Tibial artery (tissue), 4 donors: ENCODE measurements around the gene COLEC12.
A peak's percentile ranks its signal among the peaks of the same experiment; 100 is the strongest.

Experiments used
- DNase-seq, 2 donors: peaks; one replicate each; pipeline ENCODE4 v3.0.0-alpha.2; 2019
- H3K27ac ChIP-seq, 2 donors: fragments of 200-600 bp; sonication (generic) in 1 of 2; 1 replicate in 1 of 2; 2 replicates in 1 of 2; pipeline ENCODE4 v1.5.1; 2018 to 2019; ENCODE audit warnings: mild to moderate bottlenecking in 1 of 2
- H3K27me3 ChIP-seq, 2 donors: fragments of 200-600 bp; sonication (generic) in 1 of 2; one replicate each; pipeline versions ENCODE4 v1.5.1 to v1.6.0; 2016 to 2019
- H3K36me3 ChIP-seq, 3 donors: fragments of 200-600 bp; sonication (generic) in 2 of 3; one replicate each; pipeline ENCODE4 v1.5.1; 2016 to 2019; ENCODE audit warnings: mild to moderate bottlenecking in 2 of 3
- H3K4me1 ChIP-seq, 4 donors: fragments of 200-600 bp; sonication (generic) in 2 of 4; 1 replicate in 3 of 4; 2 replicates in 1 of 4; pipeline ENCODE4 v1.5.1; 2016 to 2019
- H3K4me3 ChIP-seq, 2 donors: fragments of 200-600 bp; sonication (generic) in 1 of 2; 1 replicate in 1 of 2; 2 replicates in 1 of 2; pipeline ENCODE4 v1.5.1; 2018 to 2019; ENCODE audit warnings: mild to moderate bottlenecking in 2 of 2
- H3K9me3 ChIP-seq, 3 donors: fragments of 200-600 bp; sonication (generic) in 1 of 3; one replicate each; pipeline ENCODE4 v1.5.1; 2016 to 2019
- intact Hi-C: fragments of 100-400 bp; cut with DNase I; formaldehyde crosslinking; loops from one replicate; pipeline ENCODE4 v1.15.0; 2023; ENCODE audit warnings: low total_unique reads
- TF ChIP-seq, protein P1 (sequence below), 2 experiments: fragments of 200-600 bp in 1 of 2; fragments of 450-650 bp in 1 of 2; IDR thresholded peaks; one replicate each; pipeline ENCODE4 v1.5.1; 2017 to 2019; ENCODE audit warnings: antibody characterized with exemption in 2 of 2, mild to moderate bottlenecking in 1 of 2, moderate library complexity in 1 of 2

Gene COLEC12

DNA sequence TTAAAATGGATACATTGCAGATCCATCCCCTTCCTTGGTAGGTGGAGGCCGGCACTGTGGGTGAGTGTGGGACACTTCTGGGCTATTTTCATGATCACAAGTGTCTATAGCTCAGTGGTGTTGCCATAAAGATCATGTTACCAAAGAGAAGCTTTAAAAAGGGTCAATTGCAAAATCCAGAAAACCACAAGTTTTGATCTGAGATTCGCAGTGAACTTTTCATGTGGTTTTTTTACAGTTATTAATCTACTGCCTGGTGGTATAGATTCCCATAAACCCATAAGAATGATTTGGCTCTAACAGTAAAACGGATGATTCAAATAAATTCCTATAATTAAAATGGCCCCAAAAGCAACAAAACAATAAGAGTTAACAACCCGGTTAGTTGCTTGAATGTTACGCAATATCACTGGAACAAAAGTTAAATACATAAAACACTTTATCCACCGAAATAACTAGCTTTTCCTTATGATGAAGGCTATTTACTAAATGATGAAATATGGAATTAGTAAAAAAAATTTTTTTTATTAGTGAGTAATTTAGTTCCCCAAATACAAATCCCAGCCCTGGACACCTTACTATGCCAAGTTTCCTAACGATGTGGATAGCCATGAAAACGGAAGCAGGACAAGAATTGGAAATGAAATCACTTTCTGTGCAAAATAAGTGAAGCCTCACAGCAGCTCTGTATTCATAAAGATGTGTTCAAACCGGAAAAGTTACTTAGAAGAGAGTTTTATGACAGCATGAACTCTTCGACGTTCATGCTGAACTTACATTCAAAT, 137.0 kb downstream of the COLEC12 start:
- Histone ChIP-seq H3K4me3 (no peak overlapping the region), H3K9me3 (no peaks in the 10 kb centered on the region), H3K27ac (peak overlapping the region in 1 of 2 donors; percentile 28), H3K4me1 (no peaks in the 10 kb centered on the region), H3K27me3 (no peaks in the 10 kb centered on the region), H3K36me3 (no peaks in the 10 kb centered on the region)
- TF ChIP-seq, protein P1, sequence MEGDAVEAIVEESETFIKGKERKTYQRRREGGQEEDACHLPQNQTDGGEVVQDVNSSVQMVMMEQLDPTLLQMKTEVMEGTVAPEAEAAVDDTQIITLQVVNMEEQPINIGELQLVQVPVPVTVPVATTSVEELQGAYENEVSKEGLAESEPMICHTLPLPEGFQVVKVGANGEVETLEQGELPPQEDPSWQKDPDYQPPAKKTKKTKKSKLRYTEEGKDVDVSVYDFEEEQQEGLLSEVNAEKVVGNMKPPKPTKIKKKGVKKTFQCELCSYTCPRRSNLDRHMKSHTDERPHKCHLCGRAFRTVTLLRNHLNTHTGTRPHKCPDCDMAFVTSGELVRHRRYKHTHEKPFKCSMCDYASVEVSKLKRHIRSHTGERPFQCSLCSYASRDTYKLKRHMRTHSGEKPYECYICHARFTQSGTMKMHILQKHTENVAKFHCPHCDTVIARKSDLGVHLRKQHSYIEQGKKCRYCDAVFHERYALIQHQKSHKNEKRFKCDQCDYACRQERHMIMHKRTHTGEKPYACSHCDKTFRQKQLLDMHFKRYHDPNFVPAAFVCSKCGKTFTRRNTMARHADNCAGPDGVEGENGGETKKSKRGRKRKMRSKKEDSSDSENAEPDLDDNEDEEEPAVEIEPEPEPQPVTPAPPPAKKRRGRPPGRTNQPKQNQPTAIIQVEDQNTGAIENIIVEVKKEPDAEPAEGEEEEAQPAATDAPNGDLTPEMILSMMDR (IDR thresholded peaks at IDR 0.05) = no peak
- intact Hi-C loops = no loop called here
- no peak for DNase-seq

DNA sequence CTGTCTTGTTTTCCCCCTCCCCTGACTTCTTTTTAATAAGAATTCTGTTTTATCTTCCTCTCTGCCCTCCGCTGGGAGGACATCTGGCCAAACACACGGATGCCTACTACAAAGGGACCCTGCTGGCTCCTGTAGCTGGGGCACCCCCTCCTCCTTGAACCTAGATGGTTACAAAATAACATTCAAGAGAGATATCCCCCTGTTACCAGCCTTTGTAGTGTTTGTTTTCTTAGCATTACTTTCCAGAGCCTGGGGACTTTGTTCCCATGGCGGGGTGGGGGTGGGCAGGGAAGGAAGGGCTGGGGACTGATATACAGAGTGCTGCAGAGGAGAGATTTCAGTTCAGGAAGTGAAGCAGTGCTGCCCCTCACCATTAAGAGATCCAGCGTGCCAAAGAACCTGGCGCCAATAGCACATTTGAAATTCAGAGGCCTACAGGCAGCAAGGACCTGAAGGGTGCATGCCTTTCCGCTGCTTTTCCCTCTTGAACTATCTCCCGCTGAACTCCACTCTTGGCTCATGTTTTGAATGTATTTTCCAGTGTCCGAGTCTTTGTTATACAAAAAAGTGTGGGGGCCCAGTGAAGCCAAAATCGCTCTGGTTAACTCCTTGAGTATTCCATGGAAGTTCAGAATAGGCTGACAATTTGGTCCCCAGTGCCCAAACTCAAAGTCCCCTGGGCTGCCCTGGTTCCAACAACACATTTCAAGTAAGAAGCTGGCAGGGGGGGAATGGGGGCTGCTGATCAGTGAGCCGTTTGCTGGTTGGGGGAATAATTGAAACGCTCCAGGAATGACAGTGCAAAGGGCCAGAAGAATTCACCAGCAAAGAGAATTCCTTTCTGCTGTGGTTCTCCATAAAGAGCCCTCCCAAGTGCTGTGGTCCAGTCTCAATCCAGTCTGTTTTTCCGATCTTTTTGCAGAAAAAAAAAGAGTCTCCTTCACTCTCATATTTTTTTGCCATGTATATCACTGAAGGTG, 137.9 kb downstream of the COLEC12 start:
- Histone ChIP-seq H3K4me3 (no peak overlapping the region), H3K27ac (peak overlapping the region in 1 of 2 donors; percentile 28), H3K4me1 (no peaks in the 10 kb centered on the region), H3K36me3 (no peaks in the 10 kb centered on the region), H3K27me3 (no peaks in the 10 kb centered on the region), H3K9me3 (no peaks in the 10 kb centered on the region)
- TF ChIP-seq, protein P1 (IDR thresholded peaks at IDR 0.05) = no peak
- intact Hi-C loops = no loop called here
- no peak for DNase-seq

DNA sequence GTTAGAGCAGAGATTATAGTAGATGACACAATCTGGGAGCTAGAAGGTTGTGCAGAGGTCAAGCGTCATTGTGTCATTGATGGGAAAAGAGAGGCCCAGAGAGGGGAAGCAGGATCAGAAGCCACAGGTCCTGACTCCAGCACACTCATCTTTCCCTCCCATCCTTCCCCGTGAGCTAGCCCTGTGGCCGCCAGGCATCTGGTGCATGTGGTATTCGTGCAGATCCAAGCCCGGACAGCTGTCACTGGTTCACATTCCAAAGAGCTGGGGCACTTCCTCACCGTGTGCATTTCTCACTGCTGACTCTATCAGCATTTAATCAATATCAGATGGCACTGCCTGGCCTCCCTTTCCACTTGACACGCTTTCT, 138.6 kb downstream of the COLEC12 start:
- no peaks in the 10 kb centered on the region for H3K4me1 ChIP-seq
- no peak overlapping the region for H3K4me3 ChIP-seq
- peak; percentile 69 to 76 for DNase-seq
- TF ChIP-seq, protein P1 (IDR thresholded peaks at IDR 0.05) = no peak
- no peaks in the 10 kb centered on the region for H3K36me3 ChIP-seq
- H3K27me3 ChIP-seq = no peaks in the 10 kb centered on the region
- H3K27ac ChIP-seq = no peak overlapping the region
- no peaks in the 10 kb centered on the region for H3K9me3 ChIP-seq
- intact Hi-C loops = no loop called here

GRCh38 chr18:361100-361732, 139.3 kb downstream of the COLEC12 start:
- Histone ChIP-seq H3K27ac (no peak overlapping the region), H3K9me3 (no peaks in the 10 kb centered on the region), H3K27me3 (no peaks in the 10 kb centered on the region), H3K4me3 (no peak overlapping the region), H3K36me3 (no peaks in the 10 kb centered on the region), H3K4me1 (no peaks in the 10 kb centered on the region)
- no peak for DNase-seq
- TF ChIP-seq, protein P1 (IDR thresholded peaks at IDR 0.05) = no peak
- intact Hi-C loops = no loop called here

GRCh38 chr18:360676-361075, 139.8 kb downstream of the COLEC12 start:
- no peaks in the 10 kb centered on the region for H3K27me3 ChIP-seq
- TF ChIP-seq, protein P1 (IDR thresholded peaks at IDR 0.05) = no peak
- intact Hi-C loops = no loop called here
- no peak for DNase-seq
- no peak overlapping the region for H3K4me3 ChIP-seq
- no peaks in the 10 kb centered on the region for H3K4me1 ChIP-seq
- no peaks in the 10 kb centered on the region for H3K9me3 ChIP-seq
- H3K36me3 ChIP-seq = no peaks in the 10 kb centered on the region
- H3K27ac ChIP-seq = no peak overlapping the region
